Subcutaneous adipose tissue (tissue), 4 donors: ENCODE data around the gene PHF21B. TPM values are rescaled to one million over a fixed set of nuclear protein-coding genes. Genes with fewer than 3 reads are reported as not detected.

Experiments used
- CTCF ChIP-seq: fragments of 450-650 bp; IDR thresholded peaks from one replicate; pipeline ENCODE4 v1.5.1; 2016; ENCODE audit warnings: low read depth, mild to moderate bottlenecking, control low read depth, antibody characterized with exemption, moderate library complexity
- total RNA-seq, 4 donors: library from RNA; depleted of rRNA; stranded (reverse); fragments of >200 nt; gene quantifications; one replicate each; pipeline ENCODE4 v1.1.0, GENCODE V29; 2016

Gene PHF21B
- total RNA-seq, 4 donors from 2014 or later, result 0.16 TPM; not detected in 3

- TF ChIP-seq CTCF, result no peak
These were observed 77.3 kb downstream of the PHF21B start for GRCh38 chr22:44932493-44932892.

DNA sequence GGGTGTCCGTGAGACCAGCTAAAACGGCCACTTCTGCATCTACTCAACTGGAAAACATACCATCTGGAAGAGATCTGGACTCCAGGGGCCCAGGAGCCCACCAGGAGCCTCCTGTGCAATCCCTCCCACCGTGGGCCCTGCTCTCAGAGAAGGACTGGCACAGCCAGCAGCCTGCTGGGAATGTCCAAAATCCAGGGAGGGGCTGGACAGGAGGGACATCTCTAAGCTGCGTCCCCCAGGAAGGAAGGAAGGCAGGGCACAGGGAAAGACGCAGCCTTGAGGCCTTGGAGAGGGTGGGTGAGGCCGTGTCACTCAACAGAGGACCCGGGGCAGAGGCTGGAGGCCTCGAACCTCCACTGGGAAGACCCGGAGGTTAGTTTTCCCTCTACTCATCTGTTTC lies 78.0 kb downstream of the PHF21B start:
- no peak for TF ChIP-seq CTCF

GRCh38 chr22:44931077-44931540 lies 78.7 kb downstream of the PHF21B start:
- no peak for TF ChIP-seq CTCF

DNA sequence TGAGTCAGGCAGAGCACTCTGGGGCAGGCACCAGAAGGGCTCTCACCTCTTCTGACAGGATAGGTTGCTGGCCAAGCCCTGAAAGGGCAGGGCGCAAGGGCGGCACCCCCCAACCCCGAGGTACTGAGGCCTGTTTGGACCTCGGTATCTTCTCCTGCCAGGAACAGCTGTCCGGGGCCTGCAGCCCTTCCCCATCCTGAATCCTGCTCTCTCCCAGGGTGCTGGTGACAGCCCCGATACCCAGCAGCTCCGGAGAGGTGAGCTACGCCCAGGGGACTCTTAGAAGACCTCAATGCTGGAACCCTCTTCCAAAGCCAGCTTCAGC lies 79.1 kb downstream of the PHF21B start:
- TF ChIP-seq CTCF, result no peak

DNA sequence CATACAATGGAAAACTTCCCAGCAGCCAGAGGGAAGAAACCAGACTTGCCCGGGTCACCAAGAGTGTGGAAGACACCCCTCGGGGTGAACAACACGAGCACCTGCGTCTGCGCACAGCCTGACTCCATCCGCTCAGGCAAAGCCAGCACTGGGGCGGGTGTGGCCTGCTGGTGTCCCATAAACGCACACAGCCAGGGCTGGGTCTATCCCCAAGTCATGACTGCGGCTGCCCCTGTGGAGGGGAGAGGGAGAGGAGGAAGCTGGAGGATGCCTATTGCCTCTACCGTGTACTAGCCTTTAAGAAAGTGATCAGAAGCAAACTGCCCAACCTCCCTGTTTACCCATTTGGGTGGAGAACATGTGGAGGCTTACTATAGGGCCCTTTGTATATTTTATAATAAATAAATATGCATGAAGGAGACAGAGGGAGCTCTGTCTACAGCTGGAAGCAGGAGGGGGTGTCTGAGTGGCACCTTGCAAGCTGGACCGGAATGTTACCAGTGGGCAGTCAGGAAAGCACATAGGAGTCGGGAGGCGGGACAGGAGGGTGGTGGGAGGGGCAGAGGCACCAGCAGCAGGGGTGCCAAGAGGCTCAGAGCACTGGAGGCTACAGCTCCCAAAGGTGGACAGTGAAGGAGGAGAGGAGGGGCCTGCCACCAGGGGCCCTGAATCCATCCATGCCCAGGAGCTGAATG lies 79.6 kb downstream of the PHF21B start:
- TF ChIP-seq CTCF, result no peak

- TF ChIP-seq CTCF, result no peak
These were observed 80.3 kb downstream of the PHF21B start for GRCh38 chr22:44929359-44930015.

DNA sequence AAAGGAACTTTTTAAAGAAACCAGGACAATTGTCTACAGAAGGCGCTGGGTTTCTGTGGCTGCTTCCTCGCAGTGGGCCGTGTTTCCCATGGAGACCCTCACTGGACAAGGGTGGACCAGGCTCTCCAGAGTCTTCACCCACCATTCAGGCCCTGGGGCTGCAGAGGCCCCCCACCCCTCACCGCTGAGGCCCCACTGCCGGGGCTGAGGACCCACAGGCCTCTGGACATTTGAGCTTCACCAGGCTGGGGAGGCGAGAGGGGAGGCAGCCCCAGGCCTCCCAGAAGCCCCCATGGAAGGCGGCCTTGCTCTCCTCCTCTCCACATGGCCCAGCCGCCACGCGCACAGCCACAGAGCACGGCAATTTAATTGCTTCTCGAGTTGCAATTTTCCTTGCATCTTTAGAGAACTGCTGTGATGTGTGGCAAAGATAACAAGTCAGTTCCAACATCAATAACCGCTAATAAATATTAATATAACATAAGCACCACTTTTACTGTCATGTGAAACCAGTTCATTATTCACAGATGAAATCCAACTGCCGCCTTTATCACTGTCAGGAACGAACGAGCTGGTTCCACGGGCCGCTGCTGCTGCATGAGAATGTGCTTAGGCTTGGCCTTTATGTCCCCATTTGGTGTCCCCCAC lies 81.0 kb downstream of the PHF21B start:
- no peak for TF ChIP-seq CTCF
